NCI-H2029 treated with DMSO at 0.1 percent for 48 hours (cell line): ENCODE measurements around the gene RHOU.
A peak's percentile ranks its signal among the peaks of the same experiment; 100 is the strongest.
"Not testable (repeated sequence)": the region's sequence is repeated elsewhere in the genome, so short reads cannot be mapped to it uniquely, and the experiment has no call there.

Experiments
- DNase-seq: peaks from one replicate; lab custom pipeline; 2025; lab: John Stamatoyannopoulos, UW

Gene RHOU

DNA sequence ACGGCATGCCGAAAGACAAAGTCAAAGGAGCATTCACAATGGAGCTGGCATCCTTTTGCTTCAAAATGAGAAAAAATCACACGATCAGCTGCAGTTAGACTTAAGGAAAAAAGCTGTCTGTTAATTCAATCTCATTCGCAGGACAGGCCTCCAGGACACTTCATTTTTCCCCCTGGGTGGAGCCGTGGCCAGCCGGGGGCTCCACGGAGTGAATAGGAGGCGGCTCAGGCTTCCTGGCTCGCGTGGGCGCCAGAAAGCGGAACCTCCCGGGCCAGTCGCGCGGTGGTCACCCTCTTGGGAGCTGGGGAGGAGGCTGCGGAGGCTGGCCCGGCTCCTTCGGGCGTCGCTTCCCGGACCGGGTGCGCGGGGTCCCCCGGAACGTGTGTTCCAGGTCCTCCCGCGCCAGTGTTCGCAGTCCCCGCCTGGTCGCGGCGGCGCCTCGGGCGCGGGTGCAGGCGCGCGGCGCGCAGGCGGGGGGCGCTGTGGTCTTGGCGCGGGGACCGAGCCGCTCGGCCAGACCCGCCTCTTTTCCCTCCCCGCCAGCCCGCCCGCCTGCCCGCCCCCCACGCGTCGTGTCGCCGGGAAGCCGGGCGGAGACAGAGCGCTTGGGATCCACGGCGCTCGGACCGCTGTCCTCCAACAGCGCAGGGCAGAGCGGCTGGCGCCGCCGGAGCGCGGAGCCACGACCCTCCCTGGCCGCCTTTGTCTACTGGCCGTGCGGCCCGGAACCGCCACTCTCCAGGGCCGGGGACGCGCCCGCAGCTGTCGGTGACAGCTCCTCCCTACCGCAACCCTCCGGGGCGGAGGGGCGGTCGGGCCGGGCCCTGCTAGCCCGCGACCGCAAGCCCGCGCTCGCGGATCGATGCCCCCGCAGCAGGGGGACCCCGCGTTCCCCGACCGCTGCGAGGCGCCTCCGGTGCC, at the start of gene RHOU:
Gene RHOU (plus strand): TSS at position 599 of the 921 bp plus-strand sequence. CDS start 264 bp downstream, at position 863.
- no peak for DNase-seq

GRCh38 chr1:228687587-228687986, 47.7 kb upstream of the RHOU start:
- no peak for DNase-seq

- no peak for DNase-seq
Measured at GRCh38 chr1:228689255-228689654, 46.0 kb upstream of the RHOU start.

- DNase-seq = no peak
Measured at GRCh38 chr1:228691211-228691610, 44.1 kb upstream of the RHOU start.

DNA sequence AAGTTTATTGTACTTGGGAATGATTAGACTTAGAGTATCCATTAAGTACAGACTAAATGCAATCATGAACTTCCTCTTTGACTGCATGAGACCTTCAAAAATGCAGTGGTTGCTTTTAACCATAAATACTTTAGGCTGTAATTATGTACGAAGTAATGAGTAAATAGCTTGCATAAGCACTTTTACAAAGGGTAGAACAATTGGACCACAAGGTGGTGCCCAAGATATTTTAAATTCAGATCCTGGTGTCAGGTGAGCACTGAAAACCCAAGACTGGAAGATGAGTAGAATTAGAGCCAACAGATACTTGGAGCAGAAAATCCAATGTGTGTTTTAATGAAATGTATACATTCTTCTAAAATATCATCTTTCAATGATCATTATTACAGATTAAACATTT, 43.4 kb upstream of the RHOU start:
- DNase-seq = peak; percentile 42

DNA sequence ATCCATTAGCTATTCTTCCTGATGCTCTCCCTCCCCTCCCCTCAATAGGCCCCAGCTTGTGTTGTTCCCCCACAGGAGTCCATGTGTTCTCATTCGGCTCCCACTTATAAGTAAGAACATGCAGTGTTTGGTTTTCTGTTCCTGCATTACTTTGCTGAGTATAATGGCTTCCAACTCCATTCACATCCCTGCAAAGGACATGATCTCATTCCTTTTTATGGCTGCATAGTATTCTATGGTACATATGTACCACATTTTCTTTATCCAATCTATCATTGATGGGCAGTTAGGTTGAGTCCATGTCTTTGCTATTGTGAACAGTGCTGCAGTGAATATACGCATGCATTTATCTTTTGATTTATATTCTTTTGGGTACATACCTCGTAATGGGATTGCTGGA, 40.8 kb upstream of the RHOU start:
- DNase-seq = not testable (repeated sequence)

DNA sequence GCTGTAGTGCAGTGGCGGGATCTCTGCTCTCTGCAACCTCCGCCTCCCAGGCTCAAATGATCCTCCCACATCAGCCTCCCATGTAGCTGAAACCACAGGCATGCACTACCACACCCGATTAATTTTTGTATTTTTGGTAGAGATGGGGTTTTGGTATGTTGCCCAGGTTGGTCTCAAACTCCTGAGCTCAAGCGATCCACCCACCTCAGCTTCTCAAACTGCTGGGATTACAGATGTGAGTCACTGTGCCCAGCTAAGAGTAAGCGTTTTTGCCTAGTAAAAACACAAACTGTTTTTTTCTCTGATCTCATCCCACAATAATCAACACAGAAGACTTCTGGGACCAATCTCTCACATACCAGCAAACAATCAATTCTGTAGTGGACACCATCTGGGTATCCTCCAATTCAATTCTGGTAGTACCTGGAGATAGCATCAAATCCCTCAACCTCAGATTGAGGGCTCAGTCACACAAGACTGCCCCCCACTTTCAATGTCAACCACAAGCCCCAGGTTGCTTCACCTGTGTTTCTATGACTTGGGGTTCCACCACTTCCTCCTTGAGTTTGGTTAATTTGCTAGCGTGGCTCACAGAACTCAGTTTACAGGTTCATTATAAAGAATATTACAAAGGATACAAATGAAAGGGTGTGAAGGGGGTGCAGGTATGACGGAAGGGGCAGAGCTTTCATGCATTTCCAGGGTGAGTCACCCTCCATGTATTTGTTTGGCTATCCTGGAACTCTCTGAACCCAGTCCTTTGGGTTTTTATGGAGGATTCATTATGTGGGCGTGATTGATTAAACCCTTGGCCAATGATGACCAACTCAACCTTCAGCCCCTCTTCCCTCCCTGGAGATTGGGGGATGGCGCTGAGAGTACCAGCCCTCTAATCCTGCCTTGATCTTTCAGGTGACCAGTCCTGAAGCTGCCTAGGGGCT, 40.0 kb upstream of the RHOU start:
- no peak for DNase-seq

DNA sequence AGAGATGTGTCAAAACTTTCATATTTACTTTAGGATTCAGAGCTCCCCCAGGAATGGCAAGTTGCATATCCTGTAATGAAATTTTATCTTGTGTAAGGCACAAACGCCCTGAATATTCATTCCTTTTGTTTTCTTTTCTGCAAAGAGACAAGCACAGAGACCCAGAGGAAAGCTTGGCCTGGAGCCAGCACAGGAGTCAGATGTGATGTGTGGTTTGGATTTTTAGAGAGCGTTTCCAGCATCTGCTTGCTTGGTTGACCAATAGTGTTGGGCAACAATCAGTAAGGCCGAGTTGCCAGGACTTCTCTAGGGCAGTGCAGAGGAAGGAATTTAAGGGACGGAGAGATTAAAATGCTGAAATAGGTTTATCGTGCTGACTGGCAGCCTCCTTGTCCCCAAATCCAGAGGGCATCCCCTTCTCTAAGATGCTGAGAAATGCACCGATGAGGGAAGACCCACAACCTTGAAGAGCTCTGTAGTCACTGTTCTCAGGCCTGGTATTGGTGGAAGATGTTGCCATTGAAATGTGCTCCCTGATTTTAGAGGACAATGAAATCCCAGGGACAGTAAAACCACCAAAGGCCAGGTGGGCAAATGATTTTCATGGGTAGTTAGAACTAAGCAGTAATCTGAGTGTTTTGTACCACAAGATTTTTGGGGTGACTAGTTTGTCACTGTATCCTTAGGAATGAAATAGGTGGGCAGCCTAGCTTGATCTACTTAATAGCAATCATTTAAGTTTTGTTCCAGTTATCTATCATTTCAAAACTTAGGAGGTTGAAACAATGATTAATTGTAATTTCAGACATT, 37.9 kb upstream of the RHOU start:
- DNase-seq = peak; percentile 19

DNA sequence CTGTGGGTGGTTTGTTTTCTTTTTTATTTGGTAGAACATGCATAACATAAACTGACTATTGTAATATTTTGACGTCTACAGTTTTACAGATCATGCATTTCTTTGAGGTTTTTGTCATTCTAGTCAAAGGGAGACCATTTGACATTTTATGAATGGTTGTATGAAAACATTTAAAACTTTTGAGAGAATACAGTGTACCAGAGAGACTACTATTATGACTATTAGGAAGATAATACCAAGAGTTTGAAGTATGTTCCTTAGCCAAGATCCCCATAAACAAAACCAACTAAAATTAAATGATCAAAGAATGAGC, 37.3 kb upstream of the RHOU start:
- DNase-seq = no peak

- no peak for DNase-seq
Measured at GRCh38 chr1:228702433-228702832, 32.8 kb upstream of the RHOU start.

GRCh38 chr1:228706305-228706704, 29.0 kb upstream of the RHOU start:
- peak; percentile 5 for DNase-seq

GRCh38 chr1:228717081-228717480, 18.2 kb upstream of the RHOU start:
- DNase-seq = no peak

- no peak for DNase-seq
Measured at GRCh38 chr1:228721407-228721806, 13.9 kb upstream of the RHOU start.

DNA sequence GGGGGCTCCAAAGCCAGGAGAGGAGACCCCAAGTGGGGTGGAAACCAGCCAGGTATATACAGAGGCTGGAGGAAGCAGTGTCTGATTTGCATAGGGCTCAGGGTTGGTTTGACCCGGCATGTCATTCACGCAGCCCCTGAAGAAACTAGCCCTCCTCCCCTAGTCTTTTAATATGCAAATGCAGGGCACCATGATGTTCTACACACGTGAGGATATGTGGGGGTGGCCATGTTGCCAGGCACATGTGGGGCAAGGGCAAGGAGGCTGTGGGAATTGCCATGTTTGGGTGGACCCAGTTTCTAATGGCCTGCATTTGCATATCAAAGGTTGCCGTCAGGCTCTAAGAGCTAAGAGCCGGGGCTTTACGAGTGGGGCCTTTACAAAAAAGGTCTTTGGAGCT, 12.0 kb upstream of the RHOU start:
- DNase-seq = no peak

DNA sequence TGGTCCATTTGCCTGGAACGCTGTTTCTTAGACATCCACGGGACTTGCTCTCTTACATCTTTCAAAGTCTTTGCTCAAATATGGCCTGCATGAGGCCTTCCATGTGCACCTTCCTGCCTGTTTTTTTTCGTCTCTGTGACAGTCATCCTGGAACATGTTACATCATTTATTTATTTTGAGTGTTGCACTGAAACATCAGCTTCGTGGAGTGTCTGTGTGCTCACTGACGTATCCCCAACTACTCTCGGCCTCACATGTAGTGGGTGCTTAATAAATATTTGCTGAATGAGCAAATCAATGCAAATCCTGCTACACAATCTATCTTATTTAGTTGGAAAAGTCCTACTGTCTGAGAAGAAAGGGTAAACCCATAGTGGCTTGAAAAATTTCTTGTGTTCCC, 11.4 kb upstream of the RHOU start:
- DNase-seq = no peak

DNA sequence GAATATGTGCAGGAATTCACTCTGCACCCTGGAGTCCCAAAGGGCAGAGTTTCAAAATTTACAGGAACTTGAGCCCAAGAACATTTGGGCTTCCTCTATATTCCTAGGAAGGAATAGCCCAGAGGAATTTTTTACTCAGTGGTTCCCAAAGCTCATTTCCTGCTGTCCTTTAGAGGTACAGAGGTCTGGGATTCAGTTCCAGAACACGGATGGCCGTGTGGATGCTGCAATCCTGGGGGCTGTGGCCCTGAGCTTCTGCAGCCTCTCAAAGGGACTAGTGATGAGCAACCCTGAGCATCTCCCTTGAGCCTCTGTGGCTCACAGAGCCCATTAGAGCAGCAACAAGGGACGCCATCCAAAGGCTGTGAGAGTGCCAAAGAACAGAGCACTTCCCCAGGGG, 10.1 kb upstream of the RHOU start:
- no peak for DNase-seq

- DNase-seq = no peak
Measured at GRCh38 chr1:228727681-228728171, 7.6 kb upstream of the RHOU start.

DNA sequence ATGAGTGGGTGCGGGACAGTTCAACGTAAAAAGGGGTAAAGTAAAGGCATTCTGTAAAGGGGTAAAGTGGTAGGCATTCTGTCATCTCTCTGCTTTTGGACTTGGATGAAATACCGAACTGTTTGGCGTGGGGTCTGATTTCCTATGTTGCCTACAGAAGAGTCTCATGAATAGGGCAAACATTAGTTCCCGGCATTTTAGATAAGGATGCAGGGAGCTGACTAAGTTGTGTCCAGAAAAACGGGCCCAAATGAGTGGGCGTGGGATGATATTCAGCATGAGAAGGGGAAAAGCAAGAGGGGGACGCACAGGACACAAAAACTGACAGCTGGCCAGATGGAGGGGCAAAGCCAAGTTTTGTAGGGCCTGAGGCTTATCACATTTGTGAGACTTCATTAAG, 2.9 kb upstream of the RHOU start:
- no peak for DNase-seq

DNA sequence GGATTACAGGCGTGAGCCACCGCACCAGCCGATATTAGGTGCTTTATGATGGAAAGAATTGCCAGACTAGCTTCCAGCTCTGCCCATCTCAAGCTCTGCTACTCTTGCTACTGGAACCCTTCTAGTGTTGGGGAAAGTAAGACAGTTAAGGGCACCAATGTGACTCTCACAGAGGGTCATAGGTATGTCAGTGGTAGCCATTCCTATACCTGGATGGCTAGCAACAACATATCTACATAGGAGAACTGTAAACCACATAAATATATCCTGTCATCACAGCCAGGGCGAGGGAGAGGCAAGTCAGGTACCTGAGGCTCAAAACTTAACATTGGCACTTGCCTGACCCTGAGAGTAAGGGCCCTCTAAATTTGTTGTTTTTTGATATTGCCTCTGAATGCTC, 1.7 kb upstream of the RHOU start:
- no peak for DNase-seq

DNA sequence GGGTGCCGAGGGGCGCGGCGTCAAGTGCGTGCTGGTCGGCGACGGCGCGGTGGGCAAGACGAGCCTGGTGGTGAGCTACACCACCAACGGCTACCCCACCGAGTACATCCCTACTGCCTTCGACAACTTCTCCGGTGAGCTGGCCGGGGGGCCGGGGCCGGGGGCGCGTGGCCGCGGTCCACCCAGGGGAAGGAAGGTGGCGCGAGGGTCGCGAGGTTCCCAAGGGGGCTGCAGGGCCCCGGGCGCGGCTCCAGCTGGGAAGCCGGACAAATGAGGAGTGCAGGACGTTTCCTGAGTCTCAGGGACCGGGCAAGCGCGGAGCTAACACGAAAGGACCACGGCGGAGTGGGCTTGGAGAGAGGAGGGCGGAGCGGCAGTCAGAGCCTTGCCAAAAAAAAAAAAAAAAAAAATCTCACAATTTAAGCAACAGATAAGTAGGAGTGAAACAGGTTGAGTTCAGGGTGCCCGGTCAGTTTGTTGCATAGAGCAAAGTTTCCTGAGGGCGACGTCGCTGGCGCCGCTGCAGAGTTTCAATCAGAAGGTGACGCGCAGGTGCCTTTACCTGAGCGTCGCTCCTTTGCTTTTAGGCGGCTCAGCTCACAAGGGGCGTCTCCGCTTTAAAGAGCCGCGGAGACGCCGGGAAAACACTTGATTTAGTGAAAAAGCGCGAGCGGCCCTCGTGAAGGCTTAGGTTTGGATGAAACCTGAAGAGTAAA, 750 bp downstream of the RHOU start:
- DNase-seq = no peak

GRCh38 chr1:228736844-228737445, 1.7 kb downstream of the RHOU start:
- no peak for DNase-seq
